GM12865 (cell line): Measurements from ENCODE around the gene TMEM151A.

ENCODE experiments used
- DNase-seq: peaks from one replicate; pipeline ENCODE4 v3.0.0; 2010; ENCODE audit warnings: low read depth
- H3K4me3 ChIP-seq: 2 replicates; pipeline ENCODE4 v1.5.1; 2011; ENCODE audit warnings: mild to moderate bottlenecking, low read depth, low read length, control low read depth
- CTCF ChIP-seq: IDR thresholded peaks from 2 replicates; pipeline ENCODE4 v1.5.1; 2011; ENCODE audit warnings: low read length, control low read depth, low read depth, inconsistent platforms; ENCODE audit not compliant: insufficient read depth; ENCODE audit errors: missing control alignments

The TMEM151A gene

GRCh38 chr11:66326261-66327111, 34.8 kb downstream of the TMEM151A start:
- no peak for DNase-seq
- no peak for TF ChIP-seq CTCF
- H3K4me3 ChIP-seq = no peak overlapping the region

GRCh38 chr11:66327171-66328030, 35.7 kb downstream of the TMEM151A start:
- TF ChIP-seq CTCF = no peak
- no peak for DNase-seq
- H3K4me3 ChIP-seq = no peak overlapping the region

- TF ChIP-seq CTCF = no peak
- no peak for DNase-seq
- H3K4me3 ChIP-seq = no peak overlapping the region
These were observed 36.3 kb downstream of the TMEM151A start for GRCh38 chr11:66328031-66328301.

GRCh38 chr11:66328302-66329144, 36.8 kb downstream of the TMEM151A start:
- peak; percentile 85 for DNase-seq
- TF ChIP-seq CTCF = peak; percentile 91
- H3K4me3 ChIP-seq = no peak overlapping the region

- TF ChIP-seq CTCF = no peak
- DNase-seq = no peak
- H3K4me3 ChIP-seq = no peak overlapping the region
These were observed 37.5 kb downstream of the TMEM151A start for GRCh38 chr11:66329165-66329673.

GRCh38 chr11:66330931-66331330, 39.2 kb downstream of the TMEM151A start:
- no peak for TF ChIP-seq CTCF
- no peak overlapping the region for H3K4me3 ChIP-seq
- no peak for DNase-seq
